Neural progenitor cell (in vitro differentiated cells): ENCODE measurements around the gene MGST3.

Experiments
- EZH2 ChIP-seq: fragments of 200-600 bp; sonication (generic); IDR thresholded peaks from 2 replicates; pipeline ENCODE4 v1.6.1; 2017; ENCODE audit warnings: antibody characterized with exemption, mild to moderate bottlenecking, moderate library complexity
- TF ChIP-seq, protein P1 (sequence below): fragments of 200-600 bp; sonication (generic); IDR thresholded peaks from 2 replicates; pipeline ENCODE4 v1.5.1; 2017; ENCODE audit warnings: antibody characterized with exemption, mild to moderate bottlenecking

GRCh38 chr1:165592945-165593823 lies 37.9 kb upstream of the MGST3 start:
- TF ChIP-seq, protein P1, sequence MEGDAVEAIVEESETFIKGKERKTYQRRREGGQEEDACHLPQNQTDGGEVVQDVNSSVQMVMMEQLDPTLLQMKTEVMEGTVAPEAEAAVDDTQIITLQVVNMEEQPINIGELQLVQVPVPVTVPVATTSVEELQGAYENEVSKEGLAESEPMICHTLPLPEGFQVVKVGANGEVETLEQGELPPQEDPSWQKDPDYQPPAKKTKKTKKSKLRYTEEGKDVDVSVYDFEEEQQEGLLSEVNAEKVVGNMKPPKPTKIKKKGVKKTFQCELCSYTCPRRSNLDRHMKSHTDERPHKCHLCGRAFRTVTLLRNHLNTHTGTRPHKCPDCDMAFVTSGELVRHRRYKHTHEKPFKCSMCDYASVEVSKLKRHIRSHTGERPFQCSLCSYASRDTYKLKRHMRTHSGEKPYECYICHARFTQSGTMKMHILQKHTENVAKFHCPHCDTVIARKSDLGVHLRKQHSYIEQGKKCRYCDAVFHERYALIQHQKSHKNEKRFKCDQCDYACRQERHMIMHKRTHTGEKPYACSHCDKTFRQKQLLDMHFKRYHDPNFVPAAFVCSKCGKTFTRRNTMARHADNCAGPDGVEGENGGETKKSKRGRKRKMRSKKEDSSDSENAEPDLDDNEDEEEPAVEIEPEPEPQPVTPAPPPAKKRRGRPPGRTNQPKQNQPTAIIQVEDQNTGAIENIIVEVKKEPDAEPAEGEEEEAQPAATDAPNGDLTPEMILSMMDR, result peak; percentile 92
- TF ChIP-seq EZH2, result no peak
